GM23338 (cell line): Measurements from ENCODE around the gene KRT9. TPM values are rescaled to one million over a fixed set of nuclear protein-coding genes. Genes with fewer than 3 reads are reported as not detected.

Source experiments
- ATAC-seq: fragments of 200-7000 bp; cut with Tn5 transposase; 3 replicates; pipeline ENCODE4 v1.9.1; 2020
- DNase-seq: peaks from one replicate; pipeline ENCODE4 v3.0.0-alpha.2; 2015; ENCODE audit warnings: low spot score
- H2AFZ ChIP-seq: fragments of 200-600 bp; sonication (generic); 2 replicates; pipeline ENCODE4 v1.8.0; 2016; ENCODE audit warnings: antibody characterized with exemption, mild to moderate bottlenecking, moderate library complexity
- H3F3A ChIP-seq: fragments of 200-600 bp; sonication (generic); replicated peaks from 2 replicates; pipeline ENCODE4 v1.8.0; 2017; ENCODE audit warnings: antibody characterized with exemption, mixed run types, low read depth
- H3K27ac ChIP-seq: fragments of 200-600 bp; sonication (generic); 2 replicates; pipeline ENCODE4 v1.6.1; 2016; ENCODE audit warnings: low read depth
- H3K27me3 ChIP-seq: fragments of 200-600 bp; sonication (generic); 2 replicates; pipeline ENCODE4 v1.8.0; 2016; ENCODE audit warnings: mild to moderate bottlenecking, mixed run types, moderate library complexity; ENCODE audit not compliant: insufficient read depth
- H3K36me3 ChIP-seq: fragments of 200-600 bp; sonication (generic); 2 replicates; pipeline ENCODE4 v1.8.0; 2016; ENCODE audit warnings: mild to moderate bottlenecking; ENCODE audit not compliant: insufficient read depth
- H3K4me1 ChIP-seq: fragments of 200-600 bp; sonication (generic); 2 replicates; pipeline ENCODE4 v1.8.0; 2016; ENCODE audit warnings: mild to moderate bottlenecking, moderate library complexity; ENCODE audit not compliant: insufficient read depth
- H3K4me2 ChIP-seq: fragments of 200-600 bp; sonication (generic); 2 replicates; pipeline ENCODE4 v1.7.1; 2017; ENCODE audit warnings: mixed run types
- H3K4me3 ChIP-seq: fragments of 200-600 bp; sonication (generic); 2 replicates; pipeline ENCODE4 v1.6.1; 2016; ENCODE audit warnings: mixed run types
- H3K79me2 ChIP-seq: fragments of 200-600 bp; sonication (generic); replicated peaks from 2 replicates; pipeline ENCODE4 v1.8.0; 2017; ENCODE audit warnings: mild to moderate bottlenecking; ENCODE audit not compliant: insufficient read depth
- H3K9me2 ChIP-seq: fragments of 200-600 bp; sonication (generic); 2 replicates; pipeline ENCODE4 v1.8.0; 2017; ENCODE audit not compliant: insufficient read depth
- H4K20me1 ChIP-seq: fragments of 200-600 bp; sonication (generic); replicated peaks from 2 replicates; pipeline ENCODE4 v1.8.0; 2017; ENCODE audit warnings: mild to moderate bottlenecking; ENCODE audit not compliant: insufficient read depth
- H3K27ac Mint-ChIP-seq: 2 replicates; pipeline ENCODE4 v1.8.0; 2020; ENCODE audit warnings: inconsistent platforms, mild to moderate bottlenecking, moderate library complexity, mixed read lengths
- H3K27me3 Mint-ChIP-seq: 3 replicates; pipeline ENCODE4 v1.8.0; 2022; ENCODE audit warnings: low read depth, mild to moderate bottlenecking, moderate library complexity, mixed read lengths, inconsistent platforms; ENCODE audit not compliant: insufficient read depth, poor library complexity
- H3K36me3 Mint-ChIP-seq: 3 replicates; pipeline ENCODE4 v1.8.0; 2021; ENCODE audit warnings: low read depth, mild to moderate bottlenecking, inconsistent platforms, moderate library complexity, mixed read lengths
- H3K4me1 Mint-ChIP-seq: 3 replicates; pipeline ENCODE4 v1.8.0; 2020; ENCODE audit warnings: mild to moderate bottlenecking, inconsistent platforms, mixed read lengths
- H3K4me3 Mint-ChIP-seq: 3 replicates; pipeline ENCODE4 v1.8.0; 2021; ENCODE audit warnings: moderate library complexity, mild to moderate bottlenecking, inconsistent platforms, mixed read lengths
- H3K9me3 Mint-ChIP-seq: 3 replicates; pipeline ENCODE4 v1.8.0; 2020; ENCODE audit warnings: moderate library complexity, mild to moderate bottlenecking, inconsistent platforms, mixed read lengths
- EZH2 ChIP-seq: fragments of 200-600 bp; sonication (generic); IDR thresholded peaks from one replicate; pipeline ENCODE4 v1.8.0; 2017; ENCODE audit warnings: antibody characterized with exemption, mild to moderate bottlenecking, low read depth; ENCODE audit not compliant: unreplicated experiment
- EZH2phosphoT487 ChIP-seq: fragments of 200-600 bp; sonication (generic); IDR thresholded peaks from one replicate; pipeline ENCODE4 v1.8.1; 2018; ENCODE audit warnings: antibody characterized with exemption; ENCODE audit not compliant: unreplicated experiment
- JUNB ChIP-seq: IDR thresholded peaks from one replicate; pipeline ENCODE4 v1.6.1; 2016; ENCODE audit warnings: antibody characterized with exemption; ENCODE audit not compliant: unreplicated experiment
- NANOG ChIP-seq: IDR thresholded peaks from 2 replicates; pipeline ENCODE4 v1.6.1; 2016; ENCODE audit warnings: antibody characterized with exemption, borderline replicate concordance
- POLR2AphosphoS5 ChIP-seq: IDR thresholded peaks from 2 replicates; pipeline ENCODE4 v1.6.1; 2016; ENCODE audit warnings: antibody characterized with exemption, low read depth
- STAT1 ChIP-seq: IDR thresholded peaks from one replicate; pipeline ENCODE4 v1.6.1; 2016; ENCODE audit warnings: antibody characterized with exemption; ENCODE audit not compliant: unreplicated experiment
- ZNF114 ChIP-seq: fragments of 250-450 bp; sonication (Bioruptor Pico); IDR thresholded peaks from 2 replicates; pipeline ENCODE4 v1.5.0; 2020; ENCODE audit warnings: mild to moderate bottlenecking, moderate library complexity
- ZNF331 ChIP-seq: fragments of 250-450 bp; sonication (Bioruptor Pico); IDR thresholded peaks from 2 replicates; pipeline ENCODE4 v1.5.0; 2020; ENCODE audit warnings: low read depth, mild to moderate bottlenecking, moderate library complexity
- polyA plus RNA-seq: library from polyadenylated mRNA; unstranded; fragments of >200 nt; fragmentation: Nextera tagmentation; extraction: Ambion mirVana; gene quantifications from 2 replicates; pipeline ENCODE4 v1.2.1, GENCODE V29; 2016
- total RNA-seq: library from RNA; depleted of rRNA; stranded (reverse); fragments of >200 nt; shearing (Covaris generic); gene quantifications from 2 replicates; pipeline ENCODE4 v1.2.3, GENCODE V29; 2014
- TF ChIP-seq, protein P1 (sequence below): IDR thresholded peaks from 2 replicates; pipeline ENCODE4 v1.6.1; 2016; ENCODE audit warnings: antibody characterized with exemption
- TF ChIP-seq, protein P2 (sequence below), 2 experiments: fragments of 200-600 bp in 1 of 2; sonication (generic) in 1 of 2; conservative IDR thresholded peaks; 2 replicates each; pipeline versions ENCODE4 v1.5.1 to v1.6.1; 2016 to 2017; ENCODE audit warnings: antibody characterized with exemption in 2 of 2, low read depth in 2 of 2, mild to moderate bottlenecking in 2 of 2, moderate library complexity in 1 of 2
- TF ChIP-seq, protein P3 (sequence below): IDR thresholded peaks from one replicate; pipeline ENCODE4 v1.6.1; 2018; ENCODE audit warnings: antibody characterized with exemption; ENCODE audit not compliant: unreplicated experiment

The KRT9 gene
- total and polyA plus RNA-seq, 2 experiments from 2014 or later, result not detected

DNA sequence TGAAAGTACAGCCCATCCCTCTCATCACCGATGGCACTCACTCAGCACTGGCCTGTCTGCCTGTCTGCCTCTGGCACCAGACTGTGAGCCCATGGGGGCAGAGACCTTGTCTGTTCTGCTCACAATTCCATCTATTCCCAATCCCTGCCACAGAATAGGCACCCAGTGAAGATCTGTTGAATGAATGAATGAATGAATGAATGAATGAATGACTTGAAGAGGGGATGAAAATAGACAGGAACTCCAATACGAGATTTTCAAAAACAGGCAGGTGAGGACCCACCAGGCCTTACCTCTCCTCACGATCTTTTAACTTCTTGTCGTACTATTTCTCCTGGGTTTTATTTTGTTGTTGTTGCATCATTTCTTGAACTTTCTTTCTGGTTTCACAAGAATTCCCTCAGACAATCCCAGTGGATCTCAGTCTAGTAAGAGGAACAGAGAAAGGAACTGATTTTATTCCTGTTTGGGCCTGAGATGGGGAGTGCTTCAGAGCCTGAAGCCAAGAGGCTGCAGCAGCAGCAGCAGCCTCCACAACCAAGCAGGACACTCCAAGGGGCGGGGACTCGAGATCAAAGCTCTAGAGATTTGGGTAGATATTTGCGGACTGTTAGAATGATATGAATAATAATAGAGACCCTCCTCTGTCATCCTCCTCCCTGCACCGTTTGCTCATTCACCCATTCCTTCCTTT, 17.7 kb downstream of the KRT9 start (continued):
- TF ChIP-seq, protein P1, sequence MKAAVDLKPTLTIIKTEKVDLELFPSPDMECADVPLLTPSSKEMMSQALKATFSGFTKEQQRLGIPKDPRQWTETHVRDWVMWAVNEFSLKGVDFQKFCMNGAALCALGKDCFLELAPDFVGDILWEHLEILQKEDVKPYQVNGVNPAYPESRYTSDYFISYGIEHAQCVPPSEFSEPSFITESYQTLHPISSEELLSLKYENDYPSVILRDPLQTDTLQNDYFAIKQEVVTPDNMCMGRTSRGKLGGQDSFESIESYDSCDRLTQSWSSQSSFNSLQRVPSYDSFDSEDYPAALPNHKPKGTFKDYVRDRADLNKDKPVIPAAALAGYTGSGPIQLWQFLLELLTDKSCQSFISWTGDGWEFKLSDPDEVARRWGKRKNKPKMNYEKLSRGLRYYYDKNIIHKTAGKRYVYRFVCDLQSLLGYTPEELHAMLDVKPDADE, result no peak
- no peak for TF ChIP-seq EZH2
- TF ChIP-seq, protein P2, sequence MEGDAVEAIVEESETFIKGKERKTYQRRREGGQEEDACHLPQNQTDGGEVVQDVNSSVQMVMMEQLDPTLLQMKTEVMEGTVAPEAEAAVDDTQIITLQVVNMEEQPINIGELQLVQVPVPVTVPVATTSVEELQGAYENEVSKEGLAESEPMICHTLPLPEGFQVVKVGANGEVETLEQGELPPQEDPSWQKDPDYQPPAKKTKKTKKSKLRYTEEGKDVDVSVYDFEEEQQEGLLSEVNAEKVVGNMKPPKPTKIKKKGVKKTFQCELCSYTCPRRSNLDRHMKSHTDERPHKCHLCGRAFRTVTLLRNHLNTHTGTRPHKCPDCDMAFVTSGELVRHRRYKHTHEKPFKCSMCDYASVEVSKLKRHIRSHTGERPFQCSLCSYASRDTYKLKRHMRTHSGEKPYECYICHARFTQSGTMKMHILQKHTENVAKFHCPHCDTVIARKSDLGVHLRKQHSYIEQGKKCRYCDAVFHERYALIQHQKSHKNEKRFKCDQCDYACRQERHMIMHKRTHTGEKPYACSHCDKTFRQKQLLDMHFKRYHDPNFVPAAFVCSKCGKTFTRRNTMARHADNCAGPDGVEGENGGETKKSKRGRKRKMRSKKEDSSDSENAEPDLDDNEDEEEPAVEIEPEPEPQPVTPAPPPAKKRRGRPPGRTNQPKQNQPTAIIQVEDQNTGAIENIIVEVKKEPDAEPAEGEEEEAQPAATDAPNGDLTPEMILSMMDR (conservative IDR thresholded peaks at IDR 0.05; ENCODE audit: low read depth in 2 of 2), result no peak
- TF ChIP-seq, protein P3, sequence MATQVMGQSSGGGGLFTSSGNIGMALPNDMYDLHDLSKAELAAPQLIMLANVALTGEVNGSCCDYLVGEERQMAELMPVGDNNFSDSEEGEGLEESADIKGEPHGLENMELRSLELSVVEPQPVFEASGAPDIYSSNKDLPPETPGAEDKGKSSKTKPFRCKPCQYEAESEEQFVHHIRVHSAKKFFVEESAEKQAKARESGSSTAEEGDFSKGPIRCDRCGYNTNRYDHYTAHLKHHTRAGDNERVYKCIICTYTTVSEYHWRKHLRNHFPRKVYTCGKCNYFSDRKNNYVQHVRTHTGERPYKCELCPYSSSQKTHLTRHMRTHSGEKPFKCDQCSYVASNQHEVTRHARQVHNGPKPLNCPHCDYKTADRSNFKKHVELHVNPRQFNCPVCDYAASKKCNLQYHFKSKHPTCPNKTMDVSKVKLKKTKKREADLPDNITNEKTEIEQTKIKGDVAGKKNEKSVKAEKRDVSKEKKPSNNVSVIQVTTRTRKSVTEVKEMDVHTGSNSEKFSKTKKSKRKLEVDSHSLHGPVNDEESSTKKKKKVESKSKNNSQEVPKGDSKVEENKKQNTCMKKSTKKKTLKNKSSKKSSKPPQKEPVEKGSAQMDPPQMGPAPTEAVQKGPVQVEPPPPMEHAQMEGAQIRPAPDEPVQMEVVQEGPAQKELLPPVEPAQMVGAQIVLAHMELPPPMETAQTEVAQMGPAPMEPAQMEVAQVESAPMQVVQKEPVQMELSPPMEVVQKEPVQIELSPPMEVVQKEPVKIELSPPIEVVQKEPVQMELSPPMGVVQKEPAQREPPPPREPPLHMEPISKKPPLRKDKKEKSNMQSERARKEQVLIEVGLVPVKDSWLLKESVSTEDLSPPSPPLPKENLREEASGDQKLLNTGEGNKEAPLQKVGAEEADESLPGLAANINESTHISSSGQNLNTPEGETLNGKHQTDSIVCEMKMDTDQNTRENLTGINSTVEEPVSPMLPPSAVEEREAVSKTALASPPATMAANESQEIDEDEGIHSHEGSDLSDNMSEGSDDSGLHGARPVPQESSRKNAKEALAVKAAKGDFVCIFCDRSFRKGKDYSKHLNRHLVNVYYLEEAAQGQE, result no peak
- TF ChIP-seq NANOG, result no peak
- no peak for TF ChIP-seq ZNF331 (CRISPR knock-in tag)
- TF ChIP-seq EZH2phosphoT487, result no peak
- TF ChIP-seq STAT1, result no peak

DNA sequence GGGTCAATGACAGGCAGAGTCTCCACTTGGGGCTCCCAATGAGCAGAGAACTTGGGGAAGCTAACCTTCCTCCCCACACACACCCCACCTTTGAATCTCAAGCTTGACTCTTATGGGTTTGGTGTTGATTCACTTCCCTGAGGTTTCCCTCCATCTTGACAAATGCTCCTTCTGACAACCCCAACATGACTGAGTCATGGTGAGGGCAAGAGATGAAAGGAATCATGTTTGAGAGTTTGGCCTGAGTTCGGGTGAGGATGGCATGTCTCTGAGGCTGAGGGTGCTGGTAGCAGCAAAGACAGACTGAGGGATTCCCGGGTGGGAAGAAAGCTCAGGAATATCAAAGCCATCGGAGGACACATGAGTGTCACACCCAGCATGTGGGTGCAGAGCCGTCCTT, 18.7 kb downstream of the KRT9 start:
- no peak overlapping the region for H2AFZ ChIP-seq
- H4K20me1 ChIP-seq, result no peaks in the 10 kb centered on the region
- Mint-ChIP-seq H3K4me1 (peaks cover 17% of the 10 kb centered on the region), H3K27ac (no peak overlapping the region), H3K27me3 (peaks cover 25% of the 10 kb centered on the region), H3K9me3 (no peaks in the 10 kb centered on the region), H3K36me3 (no peaks in the 10 kb centered on the region), H3K4me3 (no peak overlapping the region)
- no peak for ATAC-seq
- no peaks in the 10 kb centered on the region for H3F3A ChIP-seq
- no peaks in the 10 kb centered on the region for H3K79me2 ChIP-seq
- peaks cover 5% of the 10 kb centered on the region for H3K4me1 ChIP-seq
- no peaks in the 10 kb centered on the region for H3K27me3 ChIP-seq
- H3K9me2 ChIP-seq, result no peaks in the 10 kb centered on the region
- H3K4me3 ChIP-seq, result no peak overlapping the region
- H3K27ac ChIP-seq, result no peak overlapping the region
- no peaks in the 10 kb centered on the region for H3K36me3 ChIP-seq
- H3K4me2 ChIP-seq, result no peak overlapping the region
- no peak for DNase-seq
- TF ChIP-seq EZH2phosphoT487 (no peak), ZNF114 (CRISPR knock-in tag) (no peak), NANOG (no peak), JUNB (no peak), POLR2AphosphoS5 (no peak)
- TF ChIP-seq, protein P3, result no peak
